AG08396 (cell line): ENCODE data around the gene CAMK2B.
A peak's percentile ranks its signal among the peaks of the same experiment; 100 is the strongest.

ENCODE experiments used
- DNase-seq: peaks from one replicate; pipeline ENCODE4 v3.0.0; 2012; ENCODE audit warnings: low spot score, mixed read lengths

CAMK2B gene

DNA sequence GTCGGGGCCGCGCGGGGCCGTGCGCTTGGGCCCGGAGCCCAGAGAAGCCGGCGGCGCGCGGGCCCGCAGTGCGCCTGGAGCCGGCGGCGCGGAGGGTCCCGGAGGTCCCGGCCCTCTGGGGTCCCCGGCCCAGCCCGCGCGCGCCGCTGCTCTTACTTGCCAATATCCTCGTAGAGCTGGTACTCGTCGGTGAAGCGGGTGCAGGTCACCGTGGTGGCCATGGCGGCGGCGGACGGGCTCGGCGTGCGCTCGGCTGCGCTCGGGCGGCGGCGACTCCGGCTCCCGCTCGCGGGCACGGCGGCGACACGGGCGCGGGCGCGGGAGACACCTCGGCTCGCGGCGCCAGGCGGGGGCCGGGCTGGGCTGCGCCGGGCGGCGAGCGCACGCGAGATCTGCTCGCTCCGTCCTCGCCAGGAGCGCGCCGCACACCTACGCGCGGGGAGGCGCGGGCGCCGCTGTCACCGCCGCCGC lies at the start of gene CAMK2B:
Gene CAMK2B (minus strand): TSS at position 394 of the 471 bp plus-strand sequence. CDS start 173 bp downstream, at position 221.
- peak; percentile 37 for DNase-seq

DNA sequence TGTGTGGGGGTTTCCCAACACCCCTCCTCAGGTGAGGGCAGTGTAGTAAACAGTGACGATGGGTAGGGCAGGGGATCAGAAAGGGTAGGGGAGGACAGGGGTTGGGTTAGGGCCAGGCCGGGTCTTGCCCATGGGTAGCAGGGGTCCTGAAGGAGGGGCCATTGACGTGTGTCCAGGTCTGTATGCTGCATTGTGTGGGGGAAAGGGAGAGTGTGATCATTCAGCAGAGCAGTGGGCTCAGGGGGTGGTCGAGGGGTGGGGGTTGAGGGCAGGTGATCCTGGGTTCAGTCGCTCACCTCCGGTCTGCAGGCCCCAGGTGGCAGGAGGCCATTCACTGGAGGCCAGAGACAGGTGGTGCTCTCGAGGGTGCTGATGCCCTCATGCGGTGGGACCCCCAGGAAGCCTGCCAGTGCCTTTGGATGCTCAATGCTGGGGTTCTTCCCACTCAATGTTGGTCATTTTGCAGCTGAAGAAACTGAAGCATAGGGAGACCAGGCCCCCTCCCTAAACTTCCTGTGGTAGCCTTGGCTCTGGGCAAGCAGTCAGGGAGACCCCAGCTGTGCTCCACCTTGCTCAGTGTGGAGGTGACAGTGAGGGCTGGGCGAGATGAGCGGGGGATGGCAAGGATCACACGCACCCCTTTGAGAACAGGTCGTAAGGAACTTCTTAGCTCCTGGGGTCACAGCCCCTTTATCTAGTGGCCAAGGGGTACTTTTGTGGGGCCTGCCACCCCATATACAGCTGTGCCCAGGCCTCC lies 48.8 kb upstream of the CAMK2B start:
- peak; percentile 0 for DNase-seq

DNA sequence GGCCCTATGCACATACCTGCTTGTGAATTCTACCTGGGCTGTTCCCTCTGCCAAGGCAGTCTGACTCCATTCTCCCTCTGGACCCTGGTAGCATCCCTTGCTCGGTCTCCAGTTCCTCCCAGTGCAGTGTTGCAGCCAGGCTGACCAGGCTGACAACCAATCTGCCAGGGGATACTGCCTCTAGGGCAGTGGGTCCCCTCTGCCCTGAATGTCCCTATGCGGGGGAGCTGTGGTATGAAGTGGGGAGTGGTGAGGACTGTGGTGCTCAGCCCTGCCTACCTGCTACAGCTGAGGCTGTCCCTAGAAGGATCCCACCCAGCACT lies 48.0 kb upstream of the CAMK2B start:
- peak; percentile 0 for DNase-seq

DNA sequence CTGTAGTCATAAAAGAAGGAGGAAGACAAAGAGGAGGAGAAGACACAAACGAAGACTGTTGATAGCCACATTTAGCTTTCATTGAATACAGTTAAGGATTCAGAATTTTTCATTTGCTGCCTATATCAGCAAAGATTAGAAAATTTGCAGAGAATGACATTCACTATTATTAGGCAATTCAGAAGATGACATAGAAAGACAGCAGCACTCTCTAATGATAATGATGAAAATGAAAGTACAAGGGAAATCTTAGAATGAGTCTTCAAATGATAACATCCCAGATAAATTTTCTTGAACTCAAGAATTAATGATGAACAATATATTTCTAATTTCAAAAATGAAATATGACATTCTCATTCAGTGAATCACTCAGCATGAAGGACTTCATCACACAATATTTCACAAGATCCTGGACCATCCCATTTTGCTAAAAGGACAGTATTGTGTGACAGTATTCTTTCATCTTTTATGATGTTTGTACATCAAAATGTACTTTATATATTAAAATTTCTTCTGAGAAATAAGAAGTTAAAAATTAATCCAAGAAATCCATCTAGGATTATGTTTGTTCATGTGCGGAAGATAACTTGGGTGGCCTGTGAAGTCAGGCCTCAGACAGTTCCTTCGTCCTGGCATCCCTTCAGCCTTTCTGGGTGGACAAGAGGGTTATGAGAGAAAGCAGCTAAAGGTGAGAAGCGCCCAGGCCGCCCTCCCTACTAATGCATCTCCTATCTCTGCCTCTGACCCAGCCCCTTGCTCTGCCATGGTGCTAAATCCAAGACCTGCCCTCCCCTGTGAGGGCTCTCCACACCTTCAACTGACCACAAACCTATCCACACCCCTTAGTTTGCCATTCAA lies 47.4 kb upstream of the CAMK2B start:
- DNase-seq: no peak

DNA sequence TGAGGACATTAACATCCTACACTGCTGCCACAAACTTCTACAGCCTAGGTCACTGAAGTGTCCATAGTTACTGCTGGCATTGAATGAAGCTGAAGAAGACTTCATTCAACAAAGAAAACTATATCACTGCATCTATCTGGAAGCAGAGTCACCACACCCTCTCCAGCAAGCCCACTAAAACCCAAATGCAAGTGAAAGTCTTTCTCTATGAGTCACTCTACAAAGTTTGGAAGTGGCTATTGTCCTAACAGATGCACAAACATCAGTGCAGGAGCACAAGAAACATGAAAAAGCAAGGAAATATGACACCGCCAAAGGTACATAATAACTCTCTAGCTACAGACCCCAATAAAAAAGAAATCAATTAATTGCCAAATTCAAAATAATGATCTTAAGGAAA lies 43.5 kb upstream of the CAMK2B start:
- no peak for DNase-seq

DNA sequence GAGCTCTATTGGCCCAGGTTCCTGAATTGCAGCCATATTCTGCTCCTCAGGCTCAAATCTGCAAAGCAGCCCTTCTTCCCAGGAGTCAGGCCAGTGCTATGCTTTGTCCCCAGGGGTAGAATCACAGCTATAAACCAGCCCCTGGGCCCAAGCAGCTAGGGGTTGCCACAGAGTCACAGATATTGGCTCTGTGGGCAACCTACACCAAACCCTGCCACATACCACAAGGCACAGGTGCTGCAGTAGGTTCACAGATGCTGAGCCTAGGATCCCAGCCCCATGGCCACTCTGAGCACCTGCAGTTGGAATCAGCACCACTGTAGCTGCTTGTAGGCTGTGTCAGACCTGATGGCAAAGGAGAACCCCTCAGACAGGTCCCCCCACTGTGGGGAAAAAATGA lies 43.1 kb upstream of the CAMK2B start:
- no peak for DNase-seq

DNA sequence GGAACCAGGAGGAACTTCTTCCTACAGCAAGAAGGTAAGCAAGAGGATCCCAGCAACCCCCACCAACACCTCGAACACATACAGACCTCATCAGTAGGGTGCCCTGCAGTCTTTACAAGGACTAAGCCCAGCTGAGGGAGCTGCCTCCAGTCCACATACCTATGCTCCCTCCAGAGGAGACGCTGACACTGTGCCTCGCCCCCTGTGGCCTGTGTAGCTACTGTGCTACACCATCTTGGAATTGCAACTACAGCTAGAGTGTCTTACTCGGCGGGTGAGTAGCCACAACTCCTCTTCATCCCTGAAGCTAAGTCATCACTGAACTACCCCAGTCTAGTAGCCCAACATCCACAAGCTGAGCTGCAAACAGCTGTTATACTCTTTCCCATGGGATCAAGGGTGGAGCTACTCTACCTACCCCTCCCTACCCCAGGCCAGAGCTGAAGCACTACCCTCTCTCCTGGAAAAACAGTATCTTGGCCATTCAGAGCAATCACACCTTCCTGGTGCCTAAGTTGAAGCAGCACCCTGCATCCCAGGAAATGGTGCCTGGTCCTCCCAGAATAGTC lies 42.2 kb upstream of the CAMK2B start:
- no peak for DNase-seq

DNA sequence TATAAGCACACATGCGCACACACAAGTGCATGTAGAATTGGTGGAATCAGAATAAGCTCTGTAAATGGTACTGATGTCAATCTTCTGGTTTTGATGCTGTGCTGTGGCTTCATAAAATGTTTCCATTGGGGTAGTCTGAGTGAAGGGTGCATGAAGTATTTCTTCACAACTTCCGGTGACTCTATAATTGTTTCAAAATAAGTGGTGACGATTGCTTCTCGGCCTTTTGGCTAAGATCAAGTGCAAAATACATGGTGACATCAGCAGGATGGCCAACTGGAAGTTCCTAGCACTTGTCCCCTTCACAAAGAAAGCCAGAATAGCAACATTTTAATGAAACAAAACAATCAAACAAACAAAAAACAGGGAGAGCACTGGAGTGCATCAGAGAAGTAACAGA lies 41.6 kb upstream of the CAMK2B start:
- no peak for DNase-seq

DNA sequence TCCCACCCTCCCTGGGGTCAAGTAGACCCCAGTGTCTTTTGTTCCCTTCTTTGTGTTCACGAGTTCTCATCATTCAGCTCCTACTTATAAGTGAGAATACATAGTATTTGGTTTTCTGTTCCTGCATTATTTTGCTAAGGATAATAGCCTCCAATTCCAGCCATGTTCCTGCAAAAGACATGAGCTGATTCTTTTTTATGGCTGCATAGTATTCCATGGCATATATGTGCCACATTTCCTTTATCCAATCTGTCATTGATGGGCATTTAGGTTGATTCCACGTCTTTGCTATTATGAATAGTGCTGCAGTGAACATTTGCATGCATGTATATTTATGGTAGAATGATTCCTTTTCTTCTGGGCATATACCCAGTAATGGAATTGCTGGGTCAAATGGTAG lies 28.3 kb upstream of the CAMK2B start:
- DNase-seq: no peak

DNA sequence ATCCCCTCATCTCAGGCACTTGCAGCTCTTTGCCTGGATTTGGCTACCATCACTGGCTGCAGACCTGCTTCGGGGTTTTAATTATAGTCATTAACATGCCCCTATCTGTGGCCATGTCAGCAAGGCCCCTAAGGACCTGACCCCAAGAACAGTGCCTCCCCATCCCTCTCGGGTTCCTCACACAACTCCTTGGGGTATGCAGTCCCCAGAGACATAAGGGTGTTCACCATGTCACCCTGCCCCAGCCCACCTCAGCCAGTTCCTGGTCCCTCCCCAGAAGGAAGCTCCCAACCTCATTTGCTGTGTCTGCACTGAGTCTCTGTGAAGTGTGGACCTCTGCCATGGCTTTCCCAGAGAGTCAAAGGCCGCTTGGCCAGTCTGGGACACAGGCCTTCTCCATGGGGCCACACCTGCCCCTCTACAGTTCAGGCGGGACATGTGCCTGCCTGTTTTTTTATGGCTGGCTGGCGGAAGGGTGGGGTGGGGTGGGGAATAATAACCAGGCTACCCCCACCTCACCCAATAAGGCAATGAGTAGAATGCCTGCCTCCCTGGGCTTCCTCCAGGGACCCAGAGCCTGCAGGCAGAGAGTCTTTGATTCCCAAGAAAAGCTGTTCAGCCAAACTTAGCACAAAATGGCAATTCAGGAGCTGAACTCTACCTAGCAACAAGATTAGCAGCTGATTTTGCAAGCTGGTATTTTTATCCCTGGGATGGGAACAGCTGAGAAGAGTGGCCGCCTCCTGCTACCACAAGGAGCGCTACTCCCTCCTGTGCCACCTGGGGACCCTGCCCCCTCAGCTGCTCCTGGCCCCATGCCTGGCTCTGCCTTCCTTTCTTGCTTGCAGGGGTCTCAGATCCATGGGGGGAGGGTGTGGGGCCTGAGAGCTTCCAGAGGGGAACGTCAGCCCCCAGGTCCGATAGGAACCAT lies 23.7 kb upstream of the CAMK2B start:
- no peak for DNase-seq

DNA sequence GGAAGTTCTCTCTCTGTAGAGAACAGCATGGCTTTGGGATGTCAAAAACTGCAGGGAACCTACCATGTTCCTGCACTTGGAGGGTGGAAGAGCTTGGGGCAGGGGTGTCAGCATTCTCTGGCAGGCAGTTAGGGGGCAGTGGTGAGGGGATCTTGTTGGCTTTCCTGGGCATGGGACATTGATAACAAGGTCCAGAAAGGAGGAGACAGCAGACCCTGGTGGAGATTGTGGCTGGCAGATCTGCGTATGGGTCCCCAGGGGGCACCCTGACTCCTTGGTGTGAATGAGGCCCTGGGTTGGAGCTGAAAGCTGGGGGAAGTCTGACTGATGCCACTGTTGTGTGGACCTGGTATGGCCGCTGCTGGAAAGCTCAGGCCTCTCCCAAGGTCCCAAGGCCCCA lies 22.9 kb upstream of the CAMK2B start:
- DNase-seq: peak; percentile 66

DNA sequence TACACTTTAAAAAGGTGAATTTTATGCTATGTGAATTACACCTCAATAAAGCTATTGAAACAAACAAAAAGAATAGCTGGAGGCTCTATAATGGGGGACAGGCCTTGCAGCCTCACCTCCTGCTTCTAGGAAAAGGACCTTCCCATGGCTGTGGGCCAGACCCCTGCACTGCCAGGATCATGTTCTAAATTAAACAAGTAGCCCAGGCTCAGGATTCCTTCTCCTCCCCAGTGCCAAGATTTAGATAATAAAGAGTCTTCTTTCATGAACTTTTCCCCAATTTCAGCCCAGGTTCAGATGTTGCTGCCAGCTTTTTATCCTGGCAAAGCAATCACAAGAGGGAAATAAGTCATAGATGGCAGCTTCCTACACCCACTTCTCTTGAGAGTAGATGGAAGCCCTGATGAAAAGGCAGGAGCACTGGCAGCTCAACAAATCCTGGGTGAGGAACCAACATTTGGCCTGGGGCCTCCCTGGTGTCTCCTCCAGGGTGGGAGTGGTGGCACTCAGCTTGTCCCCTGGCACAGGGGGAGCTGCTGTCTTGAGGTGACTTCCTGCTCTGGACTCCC lies 22.2 kb upstream of the CAMK2B start:
- DNase-seq: no peak

DNA sequence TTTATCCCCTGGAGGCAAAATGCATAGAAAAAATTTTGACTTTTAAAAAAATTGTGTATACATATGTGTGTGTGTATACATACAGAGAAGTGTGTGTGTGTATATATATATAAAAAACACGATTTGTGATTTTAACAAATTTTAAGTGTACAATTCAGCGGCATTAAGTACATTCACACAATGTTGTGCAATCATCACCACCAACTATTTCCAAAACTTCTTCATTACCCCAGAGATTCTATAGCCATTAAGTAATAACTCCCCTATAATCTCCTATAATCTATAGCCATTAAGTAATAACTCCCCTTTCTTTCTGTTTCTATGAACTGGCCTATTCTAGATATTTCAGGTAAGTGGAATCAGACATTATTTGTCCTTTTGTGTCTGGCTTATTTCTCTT lies 20.7 kb upstream of the CAMK2B start:
- DNase-seq: no peak

DNA sequence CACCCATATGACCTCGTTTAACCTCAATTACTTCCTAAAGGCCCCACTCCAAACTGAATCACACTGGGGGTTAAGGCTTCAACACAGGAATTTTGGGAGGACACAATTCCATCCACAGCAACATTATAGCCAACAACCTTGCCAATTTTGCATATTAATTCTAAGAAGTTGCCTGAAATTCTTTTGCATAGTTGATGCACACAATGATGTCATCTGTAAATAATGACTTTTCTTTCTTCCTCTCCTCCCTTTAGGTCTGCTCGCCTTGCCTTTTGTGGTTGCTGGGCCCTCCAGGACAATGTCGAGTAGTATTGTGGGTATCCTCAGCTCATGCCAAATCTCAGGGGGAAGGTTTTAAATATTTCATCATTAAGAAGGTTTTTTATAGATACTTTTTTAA lies 16.0 kb upstream of the CAMK2B start:
- DNase-seq: no peak

DNA sequence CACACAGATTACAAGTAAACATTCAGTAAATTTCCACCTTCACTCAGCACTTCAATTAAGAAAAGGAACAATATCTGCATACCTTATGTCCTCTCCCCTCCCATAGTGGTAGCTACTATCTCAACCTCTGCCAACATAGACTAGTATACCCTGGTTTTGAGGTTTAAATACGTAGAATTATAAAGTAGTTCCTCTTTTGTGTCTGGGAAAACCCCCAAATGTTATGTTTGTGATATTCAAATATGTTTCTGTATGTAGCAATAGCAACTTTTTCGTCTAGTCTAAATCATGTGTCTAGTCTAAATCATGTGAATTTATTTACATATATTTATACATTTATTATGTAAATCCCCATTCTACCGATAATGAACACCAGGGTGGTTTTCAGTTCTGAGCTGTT lies 13.2 kb upstream of the CAMK2B start:
- no peak for DNase-seq

DNA sequence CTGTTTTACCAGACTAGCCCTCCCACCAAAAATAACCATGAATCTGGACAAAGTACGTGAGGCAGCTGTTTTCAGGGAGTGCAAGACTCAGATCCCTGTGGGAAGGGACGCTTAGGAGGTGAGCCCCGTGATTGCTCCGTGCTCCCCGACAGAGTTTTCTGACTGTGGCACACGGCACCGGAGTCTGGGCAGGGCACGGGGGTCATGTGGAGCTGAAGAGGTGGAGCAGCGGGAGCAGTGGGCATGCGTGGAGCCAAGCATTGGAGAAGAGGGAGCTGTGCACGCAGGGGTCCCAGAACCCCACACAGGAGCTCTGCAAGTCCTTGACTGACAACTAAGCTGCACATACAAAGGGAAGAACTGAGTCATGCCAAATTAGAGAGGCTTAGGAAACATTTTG lies 11.1 kb upstream of the CAMK2B start:
- no peak for DNase-seq

DNA sequence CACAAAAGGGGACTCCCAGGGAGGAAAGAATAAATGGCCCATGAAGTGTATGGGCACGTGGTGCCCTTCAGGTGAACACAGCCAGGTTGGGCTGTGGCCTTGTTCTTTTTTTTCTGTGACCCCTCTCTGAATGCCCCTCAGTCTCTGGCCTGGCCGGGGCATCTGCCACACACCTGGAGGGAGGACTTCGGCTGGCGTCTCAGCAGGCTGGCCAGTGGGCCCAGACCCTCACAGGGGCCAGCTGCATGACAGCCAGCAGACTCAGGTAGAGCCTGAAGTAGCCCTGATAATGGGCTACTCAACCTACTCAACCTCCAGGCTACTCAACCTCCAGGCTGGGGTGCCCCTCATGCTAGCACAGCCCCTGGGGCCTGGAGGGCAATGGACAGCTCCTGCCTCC lies 9.8 kb upstream of the CAMK2B start:
- DNase-seq: no peak

DNA sequence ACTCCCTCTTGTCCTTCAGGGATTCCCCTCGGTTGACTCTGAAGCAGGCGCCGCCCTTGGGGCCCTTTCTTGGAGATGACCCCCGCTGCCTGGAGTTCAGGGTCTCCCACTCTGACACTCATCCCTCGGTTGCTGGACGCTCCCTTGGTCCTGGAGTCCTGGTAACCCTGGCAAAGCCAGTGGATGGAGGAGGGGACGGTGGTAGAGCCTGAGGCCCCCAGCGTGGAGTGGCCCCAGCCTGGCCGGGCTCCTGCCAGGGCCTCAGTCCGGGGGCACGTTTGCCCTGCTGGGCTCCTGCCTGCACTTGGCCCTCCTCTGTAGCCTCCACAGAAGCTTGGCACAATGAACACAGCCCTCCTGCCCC lies 9.3 kb upstream of the CAMK2B start:
- no peak for DNase-seq

DNA sequence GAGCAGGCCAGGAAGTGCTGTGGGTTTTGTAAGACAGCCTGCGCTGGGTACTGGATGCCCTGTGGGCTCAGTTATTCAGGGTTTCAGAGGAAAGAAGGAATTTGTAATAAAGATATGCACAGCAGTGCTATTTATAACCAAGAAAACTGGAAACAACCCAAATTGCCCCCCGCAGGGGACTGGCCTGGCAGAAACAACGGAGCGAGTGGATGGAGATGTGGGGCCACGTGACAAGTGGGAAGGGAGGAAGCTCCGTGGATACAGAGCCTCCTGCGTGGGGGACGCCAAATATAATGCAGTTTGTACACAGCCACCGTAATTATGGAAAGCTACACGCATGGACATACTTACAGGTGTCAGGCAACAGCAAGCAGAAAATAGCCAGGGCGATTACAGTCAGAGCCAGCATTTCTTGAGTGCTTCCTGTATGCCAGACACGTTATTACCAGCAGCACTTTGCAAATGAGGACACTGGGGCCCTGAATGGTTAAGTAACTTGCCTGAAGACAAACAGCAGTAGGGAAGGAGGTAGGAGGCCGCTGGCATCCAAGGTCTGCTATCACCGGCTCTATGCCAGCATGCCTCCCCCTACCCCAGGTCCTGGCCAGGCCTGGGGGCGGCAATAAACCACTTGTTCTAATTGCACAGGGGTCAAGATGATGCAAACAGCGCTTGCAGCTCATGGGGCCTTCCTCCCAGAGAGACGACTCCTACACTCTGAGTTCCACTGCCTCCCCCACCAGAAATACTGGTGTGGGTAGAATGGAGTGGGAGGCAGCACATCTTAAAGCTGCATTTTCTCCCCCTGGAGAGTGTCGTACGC lies 8.7 kb upstream of the CAMK2B start:
- DNase-seq: no peak

DNA sequence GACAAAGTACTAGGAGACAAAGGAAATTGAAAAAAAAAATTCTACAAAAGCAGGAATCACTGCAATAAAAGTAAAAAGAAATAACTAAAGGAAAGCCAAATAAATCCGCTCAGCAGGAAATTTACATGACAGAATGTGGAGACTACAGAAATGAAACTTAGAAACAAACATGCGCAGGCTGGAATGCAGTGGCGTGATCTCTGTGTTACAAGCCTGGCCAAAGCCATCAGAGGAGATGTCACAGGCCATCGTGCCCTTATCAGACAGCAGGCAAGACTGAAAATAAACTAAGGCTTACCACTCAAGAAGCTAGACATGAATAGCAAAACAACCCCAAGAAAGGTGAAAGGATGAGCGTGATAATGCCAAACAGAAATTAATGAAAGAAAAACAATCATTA lies 6.3 kb upstream of the CAMK2B start:
- no peak for DNase-seq

DNA sequence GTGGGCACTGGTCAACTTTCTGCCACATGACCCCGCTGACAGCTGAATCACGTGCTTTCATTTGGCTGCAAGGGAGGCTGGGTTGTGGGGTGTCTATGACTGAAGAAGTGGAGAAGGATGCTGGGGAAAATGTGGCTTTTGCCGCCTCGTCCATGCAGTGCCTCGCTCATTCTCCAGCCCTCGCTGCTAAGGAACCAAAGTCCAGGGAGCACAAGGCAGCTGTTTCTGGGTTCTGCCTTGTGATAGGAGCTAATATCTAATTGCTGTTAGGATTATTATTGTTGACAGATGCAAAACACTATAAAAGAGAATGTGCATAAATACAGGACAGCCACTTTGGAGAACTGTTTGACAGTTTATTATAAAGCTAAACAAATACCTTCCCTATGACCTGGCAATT lies 4.9 kb upstream of the CAMK2B start:
- peak; percentile 19 for DNase-seq
